IMR-90 (cell line): Measurements from ENCODE around the gene TASP1. TPM values are rescaled to one million over a fixed set of nuclear protein-coding genes. Genes with fewer than 3 reads are reported as not detected.

Source experiments
- ATAC-seq: fragments of 200-7000 bp; cut with Tn5 transposase; 2 replicates; pipeline ENCODE4 v1.9.1; 2020; ENCODE audit warnings: low read depth, mild to moderate bottlenecking, moderate library complexity
- BruUV-seq: library from RNA; stranded (reverse); fragments of 400-500 nt; replicated peaks from 2 replicates; lab custom pipeline; 2021; lab: Mats Ljungman, UMichigan
- CTCF ChIA-PET: fragments of 300-600 bp; formaldehyde crosslinking; extraction: SDS; loops from one replicate; lab custom pipeline; 2021; ENCODE audit warnings: antibody characterized with exemption; lab: Yijun Ruan, JAX
- POLR2A ChIA-PET: fragments of 300-600 bp; sonication (Branson Sonifier 250); formaldehyde crosslinking; loops from one replicate; lab custom pipeline; 2022; ENCODE audit warnings: antibody characterized with exemption; ENCODE audit not compliant: unreplicated experiment; lab: Charles Lee
- DNase-seq: peaks from one replicate; pipeline ENCODE4 v3.0.0; 2013
- H2AFZ ChIP-seq: replicated peaks from 2 replicates; pipeline ENCODE3; 2013; ENCODE audit warnings: low read length, mild to moderate bottlenecking; ENCODE audit not compliant: poor library complexity
- H2AK5ac ChIP-seq: 2 replicates; pipeline ENCODE4 v1.6.1; 2013; ENCODE audit warnings: low read depth, low read length, inconsistent platforms
- H2AK9ac ChIP-seq: replicated peaks from 2 replicates; pipeline ENCODE3; 2013; ENCODE audit warnings: mild to moderate bottlenecking, low read depth, low read length, moderate library complexity; ENCODE audit not compliant: poor library complexity
- H2BK120ac ChIP-seq: 2 replicates; pipeline ENCODE4 v1.6.1; 2013; ENCODE audit warnings: low read depth, low read length, inconsistent platforms
- H2BK15ac ChIP-seq: 3 replicates; pipeline ENCODE4 v1.6.1; 2013; ENCODE audit warnings: low read depth, low read length, inconsistent platforms
- H2BK20ac ChIP-seq: 2 replicates; pipeline ENCODE4 v1.6.1; 2013; ENCODE audit warnings: low read depth, mild to moderate bottlenecking, inconsistent platforms, low read length, moderate library complexity
- H2BK5ac ChIP-seq: 2 replicates; pipeline ENCODE4 v1.6.1; 2013; ENCODE audit warnings: mild to moderate bottlenecking, low read depth, low read length, inconsistent platforms; ENCODE audit not compliant: poor library complexity, severe bottlenecking
- H3K14ac ChIP-seq: replicated peaks from 2 replicates; pipeline ENCODE4 v1.6.1; 2013; ENCODE audit warnings: low read depth, low read length, inconsistent platforms
- H3K18ac ChIP-seq: 2 replicates; pipeline ENCODE4 v1.6.1; 2013; ENCODE audit warnings: low read depth, low read length, control low read depth
- H3K23ac ChIP-seq: 2 replicates; pipeline ENCODE4 v1.6.1; 2013; ENCODE audit warnings: low read depth, low read length, inconsistent platforms
- H3K27ac ChIP-seq: 2 replicates; pipeline ENCODE4 v1.5.1; 2013; ENCODE audit warnings: mild to moderate bottlenecking, control low read depth, low read length; ENCODE audit not compliant: insufficient read depth
- H3K27me3 ChIP-seq: 2 replicates; pipeline ENCODE4 v1.6.1; 2013; ENCODE audit warnings: low read length; ENCODE audit not compliant: control insufficient read depth, insufficient read depth
- H3K36me3 ChIP-seq: 2 replicates; pipeline ENCODE4 v1.6.1; 2013; ENCODE audit warnings: low read length, mixed read lengths; ENCODE audit not compliant: control insufficient read depth, insufficient read depth
- H3K4ac ChIP-seq: 2 replicates; pipeline ENCODE4 v1.6.1; 2013; ENCODE audit warnings: low read depth, low read length, inconsistent platforms
- H3K4me1 ChIP-seq: 2 replicates; pipeline ENCODE4 v1.6.1; 2013; ENCODE audit warnings: low read length, mixed read lengths; ENCODE audit not compliant: control insufficient read depth, insufficient read depth
- H3K4me2 ChIP-seq: 2 replicates; pipeline ENCODE4 v1.6.1; 2013; ENCODE audit warnings: low read depth, mild to moderate bottlenecking, control low read depth, low read length, moderate library complexity
- H3K4me3 ChIP-seq: 2 replicates; pipeline ENCODE4 v1.5.1; 2013; ENCODE audit warnings: low read depth, mild to moderate bottlenecking, control low read depth, low read length, moderate library complexity; ENCODE audit not compliant: insufficient read depth
- H3K56ac ChIP-seq: 2 replicates; pipeline ENCODE4 v1.6.1; 2013; ENCODE audit warnings: low read length, inconsistent platforms; ENCODE audit not compliant: insufficient read depth; ENCODE audit errors: extremely low read depth
- H3K79me1 ChIP-seq, 2 experiments: 2 replicates each; pipeline ENCODE4 v1.6.1; 2013; ENCODE audit warnings: low read length in 2 of 2, inconsistent platforms in 1 of 2, low read depth in 1 of 2
- H3K9ac ChIP-seq: 2 replicates; pipeline ENCODE4 v1.6.1; 2013; ENCODE audit warnings: low read depth, low read length, control low read depth
- H3K9me1 ChIP-seq: 2 replicates; pipeline ENCODE4 v1.6.1; 2013; ENCODE audit warnings: low read length, inconsistent platforms; ENCODE audit not compliant: insufficient read depth
- H3K9me3 ChIP-seq: 2 replicates; pipeline ENCODE4 v1.6.1; 2013; ENCODE audit warnings: low read length; ENCODE audit not compliant: control insufficient read depth, insufficient read depth
- H4K20me1 ChIP-seq: 2 replicates; pipeline ENCODE4 v1.6.1; 2013; ENCODE audit warnings: low read length, inconsistent platforms; ENCODE audit not compliant: insufficient read depth
- H4K5ac ChIP-seq: 2 replicates; pipeline ENCODE4 v1.6.1; 2013; ENCODE audit warnings: mild to moderate bottlenecking, low read depth, low read length, control low read depth
- H4K8ac ChIP-seq, 2 experiments: 2 replicates each; pipeline ENCODE4 v1.6.1; 2013; ENCODE audit warnings: low read depth in 2 of 2, low read length in 2 of 2, control low read depth in 1 of 2, inconsistent platforms in 1 of 2
- H4K91ac ChIP-seq: 2 replicates; pipeline ENCODE4 v1.6.1; 2013; ENCODE audit warnings: low read depth, low read length, inconsistent platforms; ENCODE audit not compliant: insufficient read depth
- BHLHE40 ChIP-seq: fragments of 150-350 bp; IDR thresholded peaks from 2 replicates; pipeline ENCODE4 v1.6.1; 2016; ENCODE audit warnings: mild to moderate bottlenecking, low read depth, low read length
- CEBPB ChIP-seq: IDR thresholded peaks from 2 replicates; pipeline ENCODE4 v1.6.1; 2012; ENCODE audit warnings: low read depth, low read length, improper control_type of control experiment
- CHD1 ChIP-seq: IDR thresholded peaks from 2 replicates; pipeline ENCODE4 v1.6.1; 2012; ENCODE audit warnings: low read depth, low read length, improper control_type of control experiment
- FOS ChIP-seq: fragments of 150-350 bp; IDR thresholded peaks from 2 replicates; pipeline ENCODE4 v1.6.1; 2016; ENCODE audit warnings: low read depth, low read length
- MAFK ChIP-seq: IDR thresholded peaks from 2 replicates; pipeline ENCODE4 v1.6.1; 2012; ENCODE audit warnings: low read depth, low read length, improper control_type of control experiment
- MAZ ChIP-seq: IDR thresholded peaks from 2 replicates; pipeline ENCODE4 v1.6.1; 2012; ENCODE audit warnings: low read depth, mild to moderate bottlenecking, low read length, improper control_type of control experiment, moderate library complexity, borderline replicate concordance
- NFE2L2 ChIP-seq: fragments of 150-350 bp; IDR thresholded peaks from 2 replicates; pipeline ENCODE4 v1.6.1; 2016; ENCODE audit warnings: low read depth, mild to moderate bottlenecking, low read length
- POLR2A ChIP-seq: IDR thresholded peaks from 2 replicates; pipeline ENCODE4 v1.6.1; 2012; ENCODE audit warnings: mild to moderate bottlenecking, low read depth, low read length
- SMC3 ChIP-seq: fragments of 150-350 bp; IDR thresholded peaks from 2 replicates; pipeline ENCODE4 v1.6.1; 2016; ENCODE audit warnings: low read depth, mild to moderate bottlenecking, antibody characterized with exemption, low read length, moderate library complexity
- WGBS, 2 experiments: methylation state at CpG; one replicate each; pipeline versions ENCODE4 v1.1.5 to v1.1.7; 2013; ENCODE audit warnings: missing lambda C conversion rate in 2 of 2; ENCODE audit not compliant: insufficient read length in 1 of 2; ENCODE audit errors: extremely low coverage in 2 of 2; 5-methylcytosine and 5-hydroxymethylcytosine counted together
- dilution Hi-C: fragments of 300-500 bp; cut with HindIII; formaldehyde crosslinking; loops from one replicate; pipeline ENCODE4 v1.14.3; 2018; ENCODE audit warnings: low sequenced_read_pairs; ENCODE audit not compliant: unreplicated experiment
- in situ Hi-C: fragments of 300-500 bp; cut with MboI; formaldehyde crosslinking; loops from 3 replicates; pipeline ENCODE4 v1.14.3; 2019; ENCODE audit warnings: low sequenced_read_pairs, inconsistent platforms, mixed read lengths
- intact Hi-C: fragments of 100-400 bp; cut with micrococcal nuclease; formaldehyde crosslinking; loops from 2 replicates; pipeline ENCODE4 v1.10.0; 2022
- polyA plus RNA-seq, 3 experiments: library from polyadenylated mRNA; depleted of rRNA; stranded (reverse); fragments of >200 nt; gene quantifications; 2 replicates each; pipeline ENCODE4 v1.2.3, GENCODE V29; 2012; ENCODE audit warnings: low replicate concordance in 1 of 3
- total RNA-seq: library from RNA; depleted of rRNA; stranded (reverse); fragments of >200 nt; gene quantifications from 2 replicates; pipeline ENCODE4 v1.2.3, GENCODE V29; 2012
- TF ChIP-seq, protein P1 (sequence below): fragments of 150-350 bp; IDR thresholded peaks from 2 replicates; pipeline ENCODE4 v1.6.1; 2017; ENCODE audit warnings: mild to moderate bottlenecking, antibody characterized with exemption, low read length, low read depth
- TF ChIP-seq, protein P2 (sequence below): conservative IDR thresholded peaks from 2 replicates; pipeline ENCODE4 v1.5.1; 2012; ENCODE audit warnings: mild to moderate bottlenecking, low read depth, low read length, improper control_type of control experiment
- TF ChIP-seq, protein P3 (sequence below): fragments of 150-350 bp; IDR thresholded peaks from 2 replicates; pipeline ENCODE4 v1.6.1; 2016; ENCODE audit warnings: low read depth, mild to moderate bottlenecking, low read length, moderate library complexity, borderline replicate concordance

The TASP1 gene
- total and polyA plus RNA-seq, 2 of the 4 experiments (the other 2 are of a cell fraction) = 3.9 to 7.9 TPM

DNA sequence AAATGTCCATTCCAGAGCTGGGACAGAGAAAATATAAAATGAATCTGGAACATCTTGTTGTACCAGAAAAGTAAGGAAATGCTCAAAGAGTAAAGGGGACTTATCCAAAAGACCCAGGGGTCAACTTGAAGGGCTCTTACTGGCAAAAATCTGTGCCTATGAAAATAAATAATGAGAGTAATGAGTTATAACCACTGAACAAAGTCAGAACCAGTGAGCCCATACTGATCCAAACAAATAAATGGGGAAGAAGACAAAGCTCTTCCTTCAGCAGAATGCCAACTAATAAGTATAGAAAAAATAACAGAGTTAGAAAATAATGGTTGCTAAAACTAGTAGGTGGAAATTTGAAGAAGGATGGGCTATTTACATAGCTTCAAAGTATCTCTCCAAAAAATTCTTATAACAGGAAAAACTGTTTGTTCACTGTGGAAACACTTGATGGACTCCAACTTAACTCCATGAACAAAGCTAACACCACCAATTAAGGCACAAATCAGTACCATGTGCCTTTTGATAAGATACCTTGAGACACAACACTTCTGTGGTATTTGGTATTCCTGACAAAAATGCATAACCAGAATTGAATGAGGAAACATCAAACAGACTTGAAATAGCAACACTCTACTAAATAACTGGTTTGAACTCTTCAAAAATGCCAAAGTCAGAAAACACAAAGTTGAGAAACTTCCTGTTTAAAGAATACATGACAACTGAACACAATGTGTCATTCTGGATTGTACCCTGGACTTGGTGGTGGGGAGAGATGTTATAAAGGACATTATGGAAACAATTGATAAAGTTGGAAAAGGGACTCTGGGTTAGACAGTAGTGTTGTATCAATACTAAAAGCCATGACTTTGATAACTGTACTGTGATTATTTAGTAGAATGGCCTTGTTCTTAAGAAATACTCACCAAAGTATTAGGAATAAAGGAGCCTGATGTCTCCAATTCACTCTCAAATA is 220.2 kb downstream of the TASP1 start (continued):
- no peak for TF ChIP-seq CHD1
- no peak for TF ChIP-seq POLR2A

DNA sequence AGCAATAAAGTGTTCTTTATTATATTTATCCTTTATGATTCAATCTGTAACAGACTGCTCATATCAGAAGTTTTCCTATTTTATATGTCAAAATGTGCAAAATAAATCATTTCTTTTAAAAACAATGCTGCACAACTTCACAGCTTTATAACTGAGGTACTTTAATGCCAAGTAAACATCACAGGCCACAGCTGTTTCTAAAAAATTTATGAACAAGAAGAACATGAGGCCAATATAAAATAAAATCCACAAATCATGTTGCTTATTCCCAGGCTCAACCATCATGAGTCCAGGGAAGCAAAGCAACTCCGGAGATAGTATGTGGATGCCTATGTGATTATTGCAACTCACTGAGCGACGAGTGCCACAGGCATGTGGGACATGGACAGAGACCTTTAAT is 222.2 kb downstream of the TASP1 start:
- dilution Hi-C loops = no loop called here
- no peak overlapping the region for H3K4ac ChIP-seq
- H2BK120ac ChIP-seq = no peak overlapping the region
- no peak for ATAC-seq
- in situ Hi-C loops = no loop called here
- BruUV-seq = no TSS peak
- no peak overlapping the region for H3K4me2 ChIP-seq
- no peaks in the 10 kb centered on the region for H3K9me3 ChIP-seq
- H2BK20ac ChIP-seq = no peak overlapping the region
- 0 out of 2 replicates have a peak, but pooled peaks cover 3% of the 10 kb centered on the region for H3K36me3 ChIP-seq
- 100% methylated on average over 2 of the region's 3 CpGs; no CpG with 5 or more reads in 1 of the 2 experiments for WGBS, 2 experiments
- CTCF ChIA-PET = no interaction called here
- no peaks in the 10 kb centered on the region for H4K20me1 ChIP-seq
- no peaks in the 10 kb centered on the region; the same call in 1 of the 2 replicates for H3K4me1 ChIP-seq
- no peaks in the 10 kb centered on the region; a peak in 1 of 4 replicates for H3K79me1 ChIP-seq
- H2BK15ac ChIP-seq = no peak overlapping the region
- no peak for DNase-seq
- peaks cover 3% of the 10 kb centered on the region; the same call in 1 of the 2 replicates for H3K9me1 ChIP-seq
- no peak overlapping the region for H4K91ac ChIP-seq
- POLR2A ChIA-PET = no interaction called here
- H4K8ac ChIP-seq = no peak overlapping the region
- intact Hi-C loops = no loop called here
- no peak overlapping the region for H4K5ac ChIP-seq
- H3K4me3 ChIP-seq = no peak overlapping the region
- no peak overlapping the region for H3K23ac ChIP-seq
- H3K14ac ChIP-seq = no peak overlapping the region
- no peak overlapping the region for H2AK9ac ChIP-seq
- H3K9ac ChIP-seq = no peak overlapping the region
- H3K27ac ChIP-seq = no peak overlapping the region
- no peak overlapping the region for H2AK5ac ChIP-seq
- H3K27me3 ChIP-seq = no peaks in the 10 kb centered on the region
- H2BK5ac ChIP-seq = no peak overlapping the region
- no peak overlapping the region for H2AFZ ChIP-seq
- H3K56ac ChIP-seq = no peak overlapping the region
- no peak overlapping the region for H3K18ac ChIP-seq
- TF ChIP-seq CEBPB = no peak
- TF ChIP-seq SMC3 = no peak
- TF ChIP-seq MAFK = no peak
- TF ChIP-seq, protein P1, sequence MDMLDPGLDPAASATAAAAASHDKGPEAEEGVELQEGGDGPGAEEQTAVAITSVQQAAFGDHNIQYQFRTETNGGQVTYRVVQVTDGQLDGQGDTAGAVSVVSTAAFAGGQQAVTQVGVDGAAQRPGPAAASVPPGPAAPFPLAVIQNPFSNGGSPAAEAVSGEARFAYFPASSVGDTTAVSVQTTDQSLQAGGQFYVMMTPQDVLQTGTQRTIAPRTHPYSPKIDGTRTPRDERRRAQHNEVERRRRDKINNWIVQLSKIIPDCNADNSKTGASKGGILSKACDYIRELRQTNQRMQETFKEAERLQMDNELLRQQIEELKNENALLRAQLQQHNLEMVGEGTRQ = no peak
- TF ChIP-seq POLR2A = no peak
- TF ChIP-seq CHD1 = no peak
- no peak for TF ChIP-seq BHLHE40
- TF ChIP-seq, protein P2, sequence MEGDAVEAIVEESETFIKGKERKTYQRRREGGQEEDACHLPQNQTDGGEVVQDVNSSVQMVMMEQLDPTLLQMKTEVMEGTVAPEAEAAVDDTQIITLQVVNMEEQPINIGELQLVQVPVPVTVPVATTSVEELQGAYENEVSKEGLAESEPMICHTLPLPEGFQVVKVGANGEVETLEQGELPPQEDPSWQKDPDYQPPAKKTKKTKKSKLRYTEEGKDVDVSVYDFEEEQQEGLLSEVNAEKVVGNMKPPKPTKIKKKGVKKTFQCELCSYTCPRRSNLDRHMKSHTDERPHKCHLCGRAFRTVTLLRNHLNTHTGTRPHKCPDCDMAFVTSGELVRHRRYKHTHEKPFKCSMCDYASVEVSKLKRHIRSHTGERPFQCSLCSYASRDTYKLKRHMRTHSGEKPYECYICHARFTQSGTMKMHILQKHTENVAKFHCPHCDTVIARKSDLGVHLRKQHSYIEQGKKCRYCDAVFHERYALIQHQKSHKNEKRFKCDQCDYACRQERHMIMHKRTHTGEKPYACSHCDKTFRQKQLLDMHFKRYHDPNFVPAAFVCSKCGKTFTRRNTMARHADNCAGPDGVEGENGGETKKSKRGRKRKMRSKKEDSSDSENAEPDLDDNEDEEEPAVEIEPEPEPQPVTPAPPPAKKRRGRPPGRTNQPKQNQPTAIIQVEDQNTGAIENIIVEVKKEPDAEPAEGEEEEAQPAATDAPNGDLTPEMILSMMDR = no peak
- no peak for TF ChIP-seq FOS
- TF ChIP-seq NFE2L2 = no peak
- TF ChIP-seq MAZ = no peak
- TF ChIP-seq, protein P3, sequence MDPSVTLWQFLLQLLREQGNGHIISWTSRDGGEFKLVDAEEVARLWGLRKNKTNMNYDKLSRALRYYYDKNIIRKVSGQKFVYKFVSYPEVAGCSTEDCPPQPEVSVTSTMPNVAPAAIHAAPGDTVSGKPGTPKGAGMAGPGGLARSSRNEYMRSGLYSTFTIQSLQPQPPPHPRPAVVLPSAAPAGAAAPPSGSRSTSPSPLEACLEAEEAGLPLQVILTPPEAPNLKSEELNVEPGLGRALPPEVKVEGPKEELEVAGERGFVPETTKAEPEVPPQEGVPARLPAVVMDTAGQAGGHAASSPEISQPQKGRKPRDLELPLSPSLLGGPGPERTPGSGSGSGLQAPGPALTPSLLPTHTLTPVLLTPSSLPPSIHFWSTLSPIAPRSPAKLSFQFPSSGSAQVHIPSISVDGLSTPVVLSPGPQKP = no peak
